IMR-90 (cell line): ENCODE measurements around the gene AP2A1. TPM values are rescaled to one million over a fixed set of nuclear protein-coding genes. Genes with fewer than 3 reads are reported as not detected.

Experiments used
- ATAC-seq: fragments of 200-7000 bp; cut with Tn5 transposase; 2 replicates; pipeline ENCODE4 v1.9.1; 2020; ENCODE audit warnings: low read depth, mild to moderate bottlenecking, moderate library complexity
- BruUV-seq: library from RNA; stranded (reverse); fragments of 400-500 nt; replicated peaks from 2 replicates; lab custom pipeline; 2021; lab: Mats Ljungman, UMichigan
- CTCF ChIA-PET: fragments of 300-600 bp; formaldehyde crosslinking; extraction: SDS; loops from one replicate; lab custom pipeline; 2021; ENCODE audit warnings: antibody characterized with exemption; lab: Yijun Ruan, JAX
- POLR2A ChIA-PET: fragments of 300-600 bp; sonication (Branson Sonifier 250); formaldehyde crosslinking; loops from one replicate; lab custom pipeline; 2022; ENCODE audit warnings: antibody characterized with exemption; ENCODE audit not compliant: unreplicated experiment; lab: Charles Lee
- DNase-seq: peaks from one replicate; pipeline ENCODE4 v3.0.0; 2013
- H2AFZ ChIP-seq: replicated peaks from 2 replicates; pipeline ENCODE3; 2013; ENCODE audit warnings: low read length, mild to moderate bottlenecking; ENCODE audit not compliant: poor library complexity
- H2AK5ac ChIP-seq: 2 replicates; pipeline ENCODE4 v1.6.1; 2013; ENCODE audit warnings: low read depth, low read length, inconsistent platforms
- H2AK9ac ChIP-seq: replicated peaks from 2 replicates; pipeline ENCODE3; 2013; ENCODE audit warnings: mild to moderate bottlenecking, low read depth, low read length, moderate library complexity; ENCODE audit not compliant: poor library complexity
- H2BK120ac ChIP-seq: 2 replicates; pipeline ENCODE4 v1.6.1; 2013; ENCODE audit warnings: low read depth, low read length, inconsistent platforms
- H2BK15ac ChIP-seq: 3 replicates; pipeline ENCODE4 v1.6.1; 2013; ENCODE audit warnings: low read depth, low read length, inconsistent platforms
- H2BK20ac ChIP-seq: 2 replicates; pipeline ENCODE4 v1.6.1; 2013; ENCODE audit warnings: low read depth, mild to moderate bottlenecking, inconsistent platforms, low read length, moderate library complexity
- H2BK5ac ChIP-seq: 2 replicates; pipeline ENCODE4 v1.6.1; 2013; ENCODE audit warnings: mild to moderate bottlenecking, low read depth, low read length, inconsistent platforms; ENCODE audit not compliant: poor library complexity, severe bottlenecking
- H3K14ac ChIP-seq: replicated peaks from 2 replicates; pipeline ENCODE4 v1.6.1; 2013; ENCODE audit warnings: low read depth, low read length, inconsistent platforms
- H3K18ac ChIP-seq: 2 replicates; pipeline ENCODE4 v1.6.1; 2013; ENCODE audit warnings: low read depth, low read length, control low read depth
- H3K23ac ChIP-seq: 2 replicates; pipeline ENCODE4 v1.6.1; 2013; ENCODE audit warnings: low read depth, low read length, inconsistent platforms
- H3K27ac ChIP-seq: 2 replicates; pipeline ENCODE4 v1.5.1; 2013; ENCODE audit warnings: mild to moderate bottlenecking, control low read depth, low read length; ENCODE audit not compliant: insufficient read depth
- H3K27me3 ChIP-seq: 2 replicates; pipeline ENCODE4 v1.6.1; 2013; ENCODE audit warnings: low read length; ENCODE audit not compliant: control insufficient read depth, insufficient read depth
- H3K36me3 ChIP-seq: 2 replicates; pipeline ENCODE4 v1.6.1; 2013; ENCODE audit warnings: low read length, mixed read lengths; ENCODE audit not compliant: control insufficient read depth, insufficient read depth
- H3K4ac ChIP-seq: 2 replicates; pipeline ENCODE4 v1.6.1; 2013; ENCODE audit warnings: low read depth, low read length, inconsistent platforms
- H3K4me1 ChIP-seq: 2 replicates; pipeline ENCODE4 v1.6.1; 2013; ENCODE audit warnings: low read length, mixed read lengths; ENCODE audit not compliant: control insufficient read depth, insufficient read depth
- H3K4me2 ChIP-seq: 2 replicates; pipeline ENCODE4 v1.6.1; 2013; ENCODE audit warnings: low read depth, mild to moderate bottlenecking, control low read depth, low read length, moderate library complexity
- H3K4me3 ChIP-seq: 2 replicates; pipeline ENCODE4 v1.5.1; 2013; ENCODE audit warnings: low read depth, mild to moderate bottlenecking, control low read depth, low read length, moderate library complexity; ENCODE audit not compliant: insufficient read depth
- H3K56ac ChIP-seq: 2 replicates; pipeline ENCODE4 v1.6.1; 2013; ENCODE audit warnings: low read length, inconsistent platforms; ENCODE audit not compliant: insufficient read depth; ENCODE audit errors: extremely low read depth
- H3K79me1 ChIP-seq, 2 experiments: 2 replicates each; pipeline ENCODE4 v1.6.1; 2013; ENCODE audit warnings: low read length in 2 of 2, inconsistent platforms in 1 of 2, low read depth in 1 of 2
- H3K9ac ChIP-seq: 2 replicates; pipeline ENCODE4 v1.6.1; 2013; ENCODE audit warnings: low read depth, low read length, control low read depth
- H3K9me1 ChIP-seq: 2 replicates; pipeline ENCODE4 v1.6.1; 2013; ENCODE audit warnings: low read length, inconsistent platforms; ENCODE audit not compliant: insufficient read depth
- H3K9me3 ChIP-seq: 2 replicates; pipeline ENCODE4 v1.6.1; 2013; ENCODE audit warnings: low read length; ENCODE audit not compliant: control insufficient read depth, insufficient read depth
- H4K20me1 ChIP-seq: 2 replicates; pipeline ENCODE4 v1.6.1; 2013; ENCODE audit warnings: low read length, inconsistent platforms; ENCODE audit not compliant: insufficient read depth
- H4K5ac ChIP-seq: 2 replicates; pipeline ENCODE4 v1.6.1; 2013; ENCODE audit warnings: mild to moderate bottlenecking, low read depth, low read length, control low read depth
- H4K8ac ChIP-seq, 2 experiments: 2 replicates each; pipeline ENCODE4 v1.6.1; 2013; ENCODE audit warnings: low read depth in 2 of 2, low read length in 2 of 2, control low read depth in 1 of 2, inconsistent platforms in 1 of 2
- H4K91ac ChIP-seq: 2 replicates; pipeline ENCODE4 v1.6.1; 2013; ENCODE audit warnings: low read depth, low read length, inconsistent platforms; ENCODE audit not compliant: insufficient read depth
- CEBPB ChIP-seq: IDR thresholded peaks from 2 replicates; pipeline ENCODE4 v1.6.1; 2012; ENCODE audit warnings: low read depth, low read length, improper control_type of control experiment
- CTCF ChIP-seq: conservative IDR thresholded peaks from 2 replicates; pipeline ENCODE4 v1.5.1; 2012; ENCODE audit warnings: mild to moderate bottlenecking, low read depth, low read length, improper control_type of control experiment
- MAZ ChIP-seq: IDR thresholded peaks from 2 replicates; pipeline ENCODE4 v1.6.1; 2012; ENCODE audit warnings: low read depth, mild to moderate bottlenecking, low read length, improper control_type of control experiment, moderate library complexity, borderline replicate concordance
- POLR2A ChIP-seq: IDR thresholded peaks from 2 replicates; pipeline ENCODE4 v1.6.1; 2012; ENCODE audit warnings: mild to moderate bottlenecking, low read depth, low read length
- RFX5 ChIP-seq: IDR thresholded peaks from 2 replicates; pipeline ENCODE4 v1.8.0; 2012; ENCODE audit warnings: low read depth, mild to moderate bottlenecking, low read length, moderate library complexity
- WGBS, 2 experiments: methylation state at CpG; one replicate each; pipeline versions ENCODE4 v1.1.5 to v1.1.7; 2013; ENCODE audit warnings: missing lambda C conversion rate in 2 of 2; ENCODE audit not compliant: insufficient read length in 1 of 2; ENCODE audit errors: extremely low coverage in 2 of 2; 5-methylcytosine and 5-hydroxymethylcytosine counted together
- dilution Hi-C: fragments of 300-500 bp; cut with HindIII; formaldehyde crosslinking; loops from one replicate; pipeline ENCODE4 v1.14.3; 2018; ENCODE audit warnings: low sequenced_read_pairs; ENCODE audit not compliant: unreplicated experiment
- in situ Hi-C: fragments of 300-500 bp; cut with MboI; formaldehyde crosslinking; loops from 3 replicates; pipeline ENCODE4 v1.14.3; 2019; ENCODE audit warnings: low sequenced_read_pairs, inconsistent platforms, mixed read lengths
- intact Hi-C: fragments of 100-400 bp; cut with micrococcal nuclease; formaldehyde crosslinking; loops from 2 replicates; pipeline ENCODE4 v1.10.0; 2022
- polyA plus RNA-seq, 3 experiments: library from polyadenylated mRNA; depleted of rRNA; stranded (reverse); fragments of >200 nt; gene quantifications; 2 replicates each; pipeline ENCODE4 v1.2.3, GENCODE V29; 2012; ENCODE audit warnings: low replicate concordance in 1 of 3
- total RNA-seq: library from RNA; depleted of rRNA; stranded (reverse); fragments of >200 nt; gene quantifications from 2 replicates; pipeline ENCODE4 v1.2.3, GENCODE V29; 2012
- TF ChIP-seq, protein P1 (sequence below): fragments of 150-350 bp; IDR thresholded peaks from 2 replicates; pipeline ENCODE4 v1.6.1; 2017; ENCODE audit warnings: mild to moderate bottlenecking, antibody characterized with exemption, low read length, low read depth

The AP2A1 gene
- total and polyA plus RNA-seq, 2 of the 4 experiments (the other 2 are of a cell fraction): 40.7 to 122 TPM

- Histone ChIP-seq H3K18ac (no peak overlapping the region), H4K5ac (no peak overlapping the region), H2BK5ac (no peak overlapping the region), H2AK5ac (no peak overlapping the region), H3K4me2 (no peak overlapping the region), H3K4me3 (no peak overlapping the region), H3K4ac (no peak overlapping the region), H3K56ac (no peak overlapping the region), H2BK15ac (no peak overlapping the region), H4K8ac (no peak overlapping the region), H2AK9ac (no peak overlapping the region), H2AFZ (no peak overlapping the region), H3K4me1 (no peaks in the 10 kb centered on the region), H2BK20ac (no peak overlapping the region), H3K9ac (no peak overlapping the region), H3K79me1 (peaks cover 38 to 78% of the 10 kb centered on the region in 2 experiments), H3K9me3 (no peaks in the 10 kb centered on the region), H3K14ac (no peak overlapping the region), H3K27ac (no peak overlapping the region), H4K91ac (no peak overlapping the region), H3K23ac (no peak overlapping the region), H3K36me3 (peaks cover 20% of the 10 kb centered on the region), H3K27me3 (no peaks in the 10 kb centered on the region), H3K9me1 (peaks cover 16% of the 10 kb centered on the region; the same call in 1 of the 2 replicates), H2BK120ac (no peak overlapping the region), H4K20me1 (peaks cover 55% of the 10 kb centered on the region)
- intact Hi-C loops: no loop called here
- 97% methylated on average over 7 of the region's 20 CpGs; no CpG with 5 or more reads in 1 of the 2 experiments for WGBS, 2 experiments
- BruUV-seq: no TSS peak
- CTCF ChIA-PET: no interaction called here
- TF ChIP-seq, protein P1, sequence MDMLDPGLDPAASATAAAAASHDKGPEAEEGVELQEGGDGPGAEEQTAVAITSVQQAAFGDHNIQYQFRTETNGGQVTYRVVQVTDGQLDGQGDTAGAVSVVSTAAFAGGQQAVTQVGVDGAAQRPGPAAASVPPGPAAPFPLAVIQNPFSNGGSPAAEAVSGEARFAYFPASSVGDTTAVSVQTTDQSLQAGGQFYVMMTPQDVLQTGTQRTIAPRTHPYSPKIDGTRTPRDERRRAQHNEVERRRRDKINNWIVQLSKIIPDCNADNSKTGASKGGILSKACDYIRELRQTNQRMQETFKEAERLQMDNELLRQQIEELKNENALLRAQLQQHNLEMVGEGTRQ: no peak
- TF ChIP-seq CEBPB (no peak), CTCF (no peak), RFX5 (no peak), MAZ (no peak), POLR2A (no peak)
- DNase-seq (no peak), ATAC-seq (no peak)
- POLR2A ChIA-PET: no interaction called here
- in situ Hi-C loops: no loop called here
- dilution Hi-C loops: no loop called here
Measured at GRCh38 chr19:49775742-49776370, 9.1 kb downstream of the AP2A1 start.
